HG03159 (cell line): ENCODE results near the gene SDCBP2.
"Not testable (repeated sequence)": the region's sequence is repeated elsewhere in the genome, so short reads cannot be mapped to it uniquely, and the experiment has no call there.

Experiments
- ATAC-seq: cut with Tn5 transposase; IDR thresholded peaks from one replicate; pipeline ENCODE4 v1.9.1; 2021; ENCODE audit warnings: mild to moderate bottlenecking, moderate library complexity; ENCODE audit not compliant: unreplicated experiment

SDCBP2 gene

DNA sequence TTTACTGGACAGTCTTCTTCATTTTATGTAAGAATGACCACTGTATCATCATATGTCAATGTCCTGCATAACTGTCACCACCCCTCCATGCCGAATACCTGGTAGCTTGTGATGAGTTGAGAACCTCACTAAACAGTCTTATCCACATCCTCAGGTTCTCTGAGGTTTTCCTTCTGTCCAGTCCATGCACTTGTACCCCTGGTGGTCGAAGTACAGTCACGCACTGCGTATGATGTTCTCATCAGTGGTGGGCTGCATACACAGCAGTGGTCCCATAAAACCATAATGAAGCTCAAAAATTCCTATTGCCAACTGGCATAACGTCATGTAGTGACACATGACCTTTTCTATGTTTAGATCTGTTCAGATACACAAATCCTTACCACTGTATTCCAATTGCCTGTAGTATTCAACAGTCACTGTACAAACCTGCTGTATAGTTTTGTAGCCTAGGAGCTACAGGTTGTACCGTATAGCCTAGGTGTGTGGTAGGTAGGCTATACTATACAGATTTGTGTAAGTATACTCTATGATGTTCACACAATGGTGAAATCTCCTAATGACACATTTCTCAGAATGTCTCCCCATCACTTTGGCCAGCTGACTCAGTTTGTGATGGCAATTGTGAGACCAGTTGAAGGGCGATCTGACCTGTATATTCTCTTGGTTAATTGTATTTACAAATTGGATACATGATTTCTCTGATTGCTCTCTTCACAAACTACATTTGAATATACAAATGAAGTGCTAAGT lies 31.3 kb upstream of the SDCBP2 start:
- ATAC-seq: no peak

DNA sequence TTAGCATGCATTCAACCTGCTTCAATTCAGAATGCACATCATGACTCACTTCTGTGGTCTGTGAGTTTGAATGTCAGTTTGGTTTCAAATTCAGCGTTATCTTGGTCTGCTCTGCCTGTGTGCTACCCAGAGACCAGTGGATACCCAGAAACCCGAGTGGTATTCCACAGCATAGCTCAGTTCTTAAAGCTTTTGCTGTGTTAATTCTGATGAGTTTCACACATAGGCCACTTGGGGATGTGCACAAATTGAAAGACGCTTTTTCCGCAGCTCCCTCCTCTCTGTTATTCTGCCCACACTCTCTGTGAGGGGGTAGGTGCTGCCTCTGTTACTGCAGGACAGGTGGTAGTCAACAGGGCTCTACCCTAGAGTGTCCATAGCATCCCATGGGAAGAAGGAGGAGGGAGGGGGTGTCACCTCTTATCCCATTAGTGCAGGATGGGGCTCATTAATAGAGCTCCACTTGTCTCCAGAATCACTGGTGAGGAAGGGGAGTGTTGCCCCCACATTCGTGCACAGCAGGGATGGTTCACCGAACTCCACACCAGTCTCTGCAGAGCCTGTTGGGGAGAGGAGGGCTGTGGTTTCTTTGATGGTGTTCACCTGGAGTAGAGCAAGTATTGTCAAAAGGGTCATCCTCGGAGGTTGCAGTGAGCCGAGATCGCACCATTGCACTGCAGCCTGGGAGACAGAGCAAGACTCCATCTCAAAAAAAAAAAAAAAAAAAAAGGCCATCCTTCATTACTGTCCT lies 29.2 kb upstream of the SDCBP2 start:
- ATAC-seq: no peak

DNA sequence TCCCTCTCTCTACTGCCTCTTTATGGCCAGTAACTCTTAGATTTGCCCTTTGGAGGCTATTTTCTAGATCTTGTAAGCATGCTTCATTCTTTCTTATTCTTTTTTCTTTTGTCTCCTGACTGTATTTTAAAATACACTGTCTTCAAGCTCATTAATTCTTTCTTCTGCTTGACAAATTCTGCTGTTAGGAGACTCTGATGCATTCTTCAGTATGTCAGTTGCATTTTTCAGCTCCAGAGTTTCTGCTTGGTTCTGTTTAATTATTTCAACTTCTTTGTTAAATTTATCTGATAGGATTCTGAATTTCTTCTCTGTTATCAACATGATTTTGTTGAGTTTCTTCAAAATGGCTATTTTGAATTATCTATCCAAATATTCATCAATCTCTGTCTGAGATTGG lies 25.0 kb upstream of the SDCBP2 start:
- no peak for ATAC-seq

DNA sequence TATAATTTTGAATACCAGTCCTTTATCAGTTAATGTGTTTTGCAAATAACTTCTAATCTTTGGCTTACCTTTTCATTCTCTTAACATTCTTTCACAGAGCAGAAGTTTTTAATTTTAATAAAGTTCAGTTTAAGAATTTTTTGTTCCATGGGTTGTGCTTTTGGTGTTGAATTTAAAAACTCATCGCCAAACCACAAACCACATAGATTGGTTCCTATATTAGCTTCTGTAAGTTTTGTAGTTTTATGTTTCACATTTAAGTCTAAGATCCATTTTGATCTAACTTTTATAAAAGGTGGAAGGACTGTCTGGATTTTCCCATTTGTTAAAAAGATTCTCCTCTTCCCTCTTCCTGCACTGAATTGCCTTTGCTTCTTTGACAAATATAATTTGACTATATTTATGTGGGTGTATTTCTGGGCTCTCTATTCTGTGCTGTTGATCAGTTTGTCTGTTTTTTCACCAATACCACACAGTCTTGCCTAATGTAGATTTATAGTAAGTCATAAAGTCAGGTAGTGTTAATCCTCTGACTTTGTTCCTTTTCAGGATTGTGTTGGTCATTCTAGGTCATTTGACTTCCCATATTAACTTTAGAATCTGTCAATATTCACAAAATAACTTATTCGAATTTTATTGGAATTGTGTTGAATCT lies 17.5 kb upstream of the SDCBP2 start:
- ATAC-seq: no peak

DNA sequence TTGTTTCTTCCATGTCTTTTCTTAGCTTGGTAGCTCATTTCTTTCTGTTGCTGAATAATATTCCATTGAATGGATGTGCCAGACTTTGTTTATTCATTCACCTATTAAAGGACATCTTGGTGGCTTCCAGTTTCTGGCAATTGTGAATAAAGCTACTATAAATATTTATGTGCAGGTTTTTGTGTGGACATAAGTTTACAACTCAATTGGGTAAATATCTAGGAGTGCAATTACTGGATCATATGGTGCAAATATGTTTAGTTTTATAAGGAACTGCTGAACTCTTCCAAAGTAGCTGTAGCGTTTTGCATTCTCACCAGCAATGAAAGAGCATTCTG lies 16.8 kb upstream of the SDCBP2 start:
- no peak for ATAC-seq

DNA sequence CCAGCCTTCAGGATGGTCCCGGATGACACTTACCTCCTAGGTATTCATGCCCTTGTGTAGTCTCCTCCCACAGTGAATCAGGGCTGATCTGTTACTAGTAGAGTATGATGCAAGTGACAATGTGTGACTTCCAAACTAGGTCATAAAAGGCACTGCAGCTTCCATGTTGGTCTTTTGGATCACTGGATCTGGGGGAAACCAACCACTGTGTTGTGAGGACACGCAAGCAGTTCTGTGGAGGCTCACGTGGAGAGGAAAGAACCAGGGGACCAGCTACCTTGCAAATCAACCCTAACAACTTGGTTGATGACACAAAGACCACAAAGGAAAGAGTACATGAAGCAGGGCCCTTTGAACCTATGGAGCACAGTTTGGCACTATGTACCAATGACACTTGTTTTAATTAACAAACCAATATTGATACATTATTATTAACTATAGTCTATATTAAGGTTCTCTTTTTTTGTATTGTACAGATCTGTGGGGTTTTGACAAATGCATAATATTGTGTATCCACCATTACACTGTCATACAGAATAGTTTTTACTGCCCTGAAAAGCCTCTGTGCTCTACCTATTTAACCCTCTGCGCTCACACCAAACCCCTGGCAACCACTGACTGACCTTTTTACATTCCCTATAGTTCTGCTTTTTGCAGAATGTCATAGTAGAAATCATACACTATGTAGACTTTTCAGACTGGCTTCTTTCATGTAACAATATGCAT lies 16.3 kb upstream of the SDCBP2 start:
- no peak for ATAC-seq

DNA sequence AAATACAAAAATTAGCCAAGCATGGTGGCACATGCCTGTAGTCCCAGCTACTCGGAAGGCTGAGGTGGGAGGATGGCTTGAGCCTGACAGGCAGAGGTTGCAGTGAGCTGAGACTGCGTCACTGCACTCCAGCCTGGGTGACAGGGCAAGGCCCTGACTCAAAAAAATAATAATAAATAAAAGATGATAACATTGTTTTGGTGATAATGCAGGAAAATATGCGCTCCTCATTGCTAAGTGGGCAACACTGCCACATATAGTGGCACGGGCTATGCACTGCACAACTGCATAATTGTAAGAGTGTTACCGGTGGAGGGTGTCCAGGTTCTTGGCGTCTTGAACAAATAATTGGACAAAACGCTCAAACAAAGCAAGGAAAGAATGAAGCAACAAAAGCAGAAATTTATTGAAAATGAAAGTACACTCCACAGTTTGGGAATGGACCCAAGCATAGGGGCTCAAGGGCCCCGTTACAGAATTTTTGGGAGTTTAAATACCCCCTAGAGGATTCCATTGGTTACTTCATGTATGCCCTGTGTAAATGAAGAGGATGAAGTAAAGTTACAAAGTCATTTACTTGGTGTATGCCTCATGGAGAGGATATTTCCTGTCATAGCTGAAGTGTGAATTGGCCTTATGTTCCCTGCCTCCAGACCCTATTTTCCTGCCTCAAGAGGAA lies 14.6 kb upstream of the SDCBP2 start:
- not testable (repeated sequence) for ATAC-seq

DNA sequence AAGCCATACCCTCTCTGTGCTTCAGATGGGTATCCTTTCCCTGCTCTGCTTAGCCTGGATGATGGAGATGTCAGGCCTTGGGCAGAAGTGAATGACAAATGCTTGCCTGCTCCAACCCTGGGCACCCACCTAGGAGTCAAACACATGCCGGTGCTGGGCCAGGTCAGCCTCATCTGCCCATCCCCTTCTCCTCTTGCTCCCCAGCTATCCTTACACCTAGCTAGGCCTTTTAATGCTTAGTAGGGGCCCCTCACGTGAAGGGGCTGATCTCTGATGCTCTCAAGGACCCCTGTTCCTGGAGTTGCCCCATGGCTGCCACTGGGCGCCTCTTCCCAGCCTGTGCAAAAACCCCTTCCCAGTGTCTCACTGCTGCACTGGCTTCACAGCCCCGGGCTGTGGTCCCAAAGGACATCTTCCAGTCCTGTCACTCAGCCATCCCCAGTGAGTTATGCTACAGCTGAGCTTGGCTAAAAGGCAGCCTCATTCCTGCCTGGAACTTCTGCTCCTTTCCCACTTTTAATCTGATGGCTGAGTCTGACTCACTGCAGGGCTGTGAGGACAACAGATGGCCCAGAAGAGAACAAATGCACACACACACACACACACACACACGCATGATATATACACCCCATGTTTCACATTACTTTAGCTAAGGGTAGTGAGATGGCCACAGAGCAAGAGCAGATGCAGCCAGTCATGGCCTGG lies 12.8 kb upstream of the SDCBP2 start:
- ATAC-seq: no peak

DNA sequence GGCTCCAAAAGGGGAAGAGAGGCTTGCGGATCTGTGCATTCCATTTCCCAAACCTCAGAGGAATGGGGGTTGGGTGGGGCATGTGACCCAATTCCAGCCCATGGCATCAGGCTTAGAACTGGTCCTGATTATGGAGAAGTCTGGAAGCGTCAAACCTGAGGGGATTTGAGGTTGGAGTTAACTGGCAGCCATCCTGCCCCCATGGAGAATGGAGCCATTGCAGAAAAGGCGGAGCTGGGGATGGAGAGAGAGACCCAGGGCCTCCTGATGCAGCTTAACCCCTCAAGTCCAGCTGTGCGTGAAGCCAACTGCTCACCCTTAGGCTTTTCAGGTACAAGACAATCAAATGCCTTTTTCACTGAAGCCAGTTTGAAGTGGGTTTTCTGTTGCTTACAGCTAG lies 9.9 kb upstream of the SDCBP2 start:
- no peak for ATAC-seq

DNA sequence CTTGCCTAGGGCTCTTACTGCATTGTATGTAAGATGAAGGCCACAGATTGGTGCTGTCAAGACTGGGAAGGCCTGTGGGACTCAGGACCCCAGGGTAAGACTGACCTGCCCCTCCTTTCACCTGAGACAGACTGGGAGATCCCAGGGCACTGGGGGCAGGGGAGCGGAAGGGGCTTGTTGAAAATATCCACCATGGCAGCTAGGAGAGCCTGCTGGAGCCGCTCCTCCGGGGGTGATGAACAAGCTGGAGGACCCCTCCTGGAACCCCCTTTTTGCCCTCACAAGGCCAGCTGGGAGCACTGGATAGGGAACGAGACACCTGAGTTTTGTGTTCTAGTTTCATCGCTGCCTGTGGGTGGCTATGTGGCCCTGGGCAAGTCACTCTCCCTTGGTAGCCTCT lies 9.2 kb upstream of the SDCBP2 start:
- ATAC-seq: no peak

DNA sequence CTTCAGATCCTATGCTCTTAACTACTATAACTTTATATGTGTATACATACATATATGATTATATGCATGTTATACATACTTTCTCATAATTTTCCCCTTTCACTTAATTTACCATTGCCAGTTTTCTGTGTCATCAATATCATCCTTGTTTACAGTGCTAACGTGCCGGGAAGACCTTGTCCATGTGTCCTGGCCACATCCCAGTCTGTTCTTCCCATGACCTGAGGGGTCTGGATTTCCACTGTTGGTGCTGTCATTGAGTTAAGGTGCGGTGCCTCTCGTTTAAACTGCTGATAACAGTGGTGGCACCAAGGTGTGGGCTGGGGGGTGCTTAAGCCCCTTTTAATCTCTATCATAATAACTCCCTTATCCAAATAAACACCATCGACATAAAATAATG lies 8.5 kb upstream of the SDCBP2 start:
- no peak for ATAC-seq

DNA sequence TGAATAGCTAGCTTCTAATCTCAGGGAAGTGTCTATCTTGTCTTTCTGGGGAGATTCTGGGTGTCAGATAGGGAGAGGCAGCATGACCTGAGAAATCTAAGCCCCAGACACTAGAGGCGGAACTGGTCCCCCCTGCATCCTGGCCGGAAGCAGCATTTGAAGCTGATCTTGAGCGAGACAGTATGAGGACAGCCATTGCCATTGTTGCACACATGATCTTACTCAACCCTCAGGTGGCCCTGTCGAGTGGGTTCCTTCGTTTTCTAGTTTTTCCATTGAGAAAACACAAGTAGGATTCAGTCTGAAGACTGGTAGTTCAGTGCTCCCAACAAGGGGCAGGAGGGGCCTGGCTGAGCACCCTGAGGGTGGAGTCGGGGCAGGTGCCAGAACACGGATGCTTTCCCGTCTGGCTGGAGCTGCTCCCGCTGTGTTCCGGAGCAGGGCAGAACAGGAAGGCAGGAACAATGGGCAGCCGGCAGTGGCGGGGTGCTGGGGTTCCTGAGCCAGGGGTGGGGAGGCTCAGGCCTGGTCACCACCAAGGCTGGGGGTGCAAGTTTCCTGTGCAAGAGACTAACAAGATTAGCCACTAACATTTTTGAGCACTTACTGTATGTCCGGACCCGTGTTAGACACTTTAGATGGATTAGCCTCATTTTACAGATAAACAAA lies 7.9 kb upstream of the SDCBP2 start:
- ATAC-seq: no peak

DNA sequence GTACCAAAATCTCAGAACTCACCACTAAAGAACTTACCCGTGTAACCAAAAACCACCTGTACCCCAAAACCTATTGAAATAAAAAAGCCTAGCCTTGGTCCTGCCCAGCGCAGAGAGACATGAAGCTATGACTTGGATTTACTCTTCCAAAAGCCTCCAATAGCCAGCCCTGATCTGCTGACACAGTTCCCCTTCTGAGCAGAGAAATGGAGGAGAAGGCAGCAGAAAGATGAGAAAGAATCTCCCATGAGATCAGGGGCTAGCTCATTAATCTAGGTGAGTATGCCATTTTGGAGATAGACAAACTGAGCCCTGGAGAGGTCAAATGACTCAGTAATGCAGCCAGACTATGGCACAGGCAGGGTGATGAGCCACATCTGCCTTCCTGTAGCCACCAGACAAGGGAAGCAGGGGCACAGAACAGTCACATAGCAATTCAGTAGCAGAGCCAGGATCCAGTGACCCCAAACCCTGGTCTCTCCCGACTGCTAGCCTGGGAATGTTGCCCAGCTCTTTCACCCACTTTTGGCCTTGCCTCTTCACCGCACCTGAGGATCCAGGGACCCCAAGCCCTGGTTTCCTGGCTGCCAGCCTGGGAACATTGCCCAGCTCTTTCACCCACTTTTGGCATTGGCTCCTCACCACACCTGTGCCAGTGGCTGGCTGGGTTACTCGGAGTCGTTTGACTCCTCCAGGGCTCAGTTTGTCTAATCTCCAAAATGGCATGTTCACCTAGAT lies 7.2 kb upstream of the SDCBP2 start:
- no peak for ATAC-seq

DNA sequence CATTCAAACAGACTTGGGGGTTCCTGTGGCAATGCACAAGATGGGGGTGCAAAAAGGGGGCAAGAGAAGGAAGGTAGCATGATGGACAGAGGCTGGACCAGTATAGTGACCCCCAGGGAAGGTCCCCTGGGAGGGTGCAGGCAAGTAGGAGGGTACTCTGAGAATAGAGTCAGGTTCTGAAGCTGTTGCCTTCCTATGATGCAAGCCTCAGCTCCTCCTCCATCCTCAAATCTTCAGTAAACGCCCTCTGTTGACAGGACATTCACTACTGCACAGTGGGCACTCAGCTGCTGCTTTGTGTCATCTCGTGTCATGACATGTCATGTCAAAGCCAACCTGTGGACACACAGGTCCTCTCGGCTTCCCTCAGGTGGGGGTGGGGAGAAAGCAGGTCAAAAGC lies 5.8 kb upstream of the SDCBP2 start:
- ATAC-seq: no peak

DNA sequence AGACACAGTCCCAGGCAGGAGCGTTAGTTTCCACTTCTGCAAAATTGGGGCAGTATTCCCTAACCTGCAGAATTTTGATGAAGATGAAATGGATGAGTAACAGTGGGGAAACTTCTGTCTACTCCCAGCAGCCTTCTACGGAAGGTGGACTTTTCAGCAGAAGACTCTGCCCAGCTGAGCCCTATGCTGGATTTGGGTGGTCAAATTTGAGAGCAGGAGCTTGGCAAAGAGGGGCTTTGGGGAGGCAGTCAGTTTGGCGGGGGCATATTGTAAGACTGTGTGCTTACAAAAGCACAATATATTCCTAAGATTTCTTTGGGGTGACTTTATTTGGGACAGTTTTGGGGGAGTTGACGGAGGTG lies 5.4 kb upstream of the SDCBP2 start:
- ATAC-seq: no peak

DNA sequence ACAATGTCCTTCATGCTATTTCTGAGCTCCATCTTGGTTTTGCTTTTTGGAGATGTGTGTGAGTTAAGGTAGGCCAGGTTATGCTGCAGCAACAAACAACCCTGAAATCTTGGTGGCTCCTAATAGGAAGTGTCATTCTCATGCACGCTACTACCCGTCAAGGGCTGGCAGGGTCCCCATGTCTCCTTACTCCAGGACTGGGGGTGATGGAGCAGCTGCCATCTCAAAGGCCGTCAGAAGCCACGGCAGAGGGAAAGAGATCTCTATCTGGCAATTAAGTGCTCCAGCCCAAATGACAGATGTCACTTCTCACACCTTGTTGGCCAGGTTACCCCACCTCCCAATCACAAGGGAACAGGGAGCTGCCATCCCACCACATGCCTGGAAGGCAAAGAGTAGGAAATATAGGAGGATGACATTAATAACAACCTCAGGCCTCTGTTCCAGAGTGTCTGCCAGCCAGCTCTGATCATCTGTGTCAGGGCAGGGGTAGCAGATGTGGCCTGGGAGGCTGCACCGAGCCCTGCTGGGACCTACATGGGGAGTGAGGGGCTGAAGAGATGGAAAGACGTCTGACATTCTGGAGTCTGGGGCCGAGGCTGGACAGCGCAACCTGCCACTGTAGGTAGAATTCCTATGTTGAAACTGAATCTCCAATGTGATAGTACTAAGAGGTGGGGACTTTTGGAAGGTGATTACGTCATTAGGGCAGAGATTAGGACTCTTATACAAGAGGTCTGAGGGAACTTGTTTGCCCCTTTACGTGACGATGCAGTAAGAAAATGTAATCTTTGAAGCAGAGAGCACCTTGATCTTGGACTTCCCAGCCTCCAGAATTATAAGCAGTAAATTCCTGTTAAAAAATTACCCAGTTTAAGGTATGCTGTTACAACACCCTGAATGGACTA lies 4.8 kb upstream of the SDCBP2 start:
- no peak for ATAC-seq

DNA sequence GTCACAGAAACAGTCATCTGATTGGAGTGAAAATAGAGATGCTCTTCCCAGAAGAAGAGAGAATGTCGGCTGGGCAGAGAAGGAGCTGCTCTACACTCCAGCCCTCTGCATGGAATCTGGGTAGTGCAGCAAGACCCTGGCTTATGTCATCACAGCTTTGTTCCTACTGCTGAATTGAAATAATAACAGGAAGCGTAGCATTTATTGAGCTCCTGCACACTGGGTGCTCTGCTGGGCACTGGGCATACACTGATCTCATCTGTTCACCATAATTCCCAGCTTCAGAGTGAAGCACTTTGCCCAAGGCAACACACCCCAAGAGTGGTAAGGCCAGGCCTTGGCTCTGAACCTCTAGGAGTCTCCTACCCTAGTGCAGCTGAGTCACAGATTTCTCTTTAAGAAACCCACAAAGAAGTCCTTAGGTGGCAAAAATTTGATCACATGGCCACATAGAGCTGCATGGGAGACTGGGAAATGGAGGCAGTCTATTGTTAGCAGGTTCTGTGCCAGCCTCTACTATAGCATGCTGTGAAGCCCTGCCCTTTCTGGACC lies 3.9 kb upstream of the SDCBP2 start:
- no peak for ATAC-seq
